LoVo (cell line): ENCODE data around the gene ATP8B4.

ENCODE experiments used
- DNase-seq: peaks from one replicate; pipeline ENCODE4 v3.0.0-alpha.2; 2016; ENCODE audit warnings: low spot score

The ATP8B4 gene

GRCh38 chr15:50064673-50065072, 54.4 kb downstream of the ATP8B4 start:
- DNase-seq = no peak

GRCh38 chr15:50063226-50063625, 55.8 kb downstream of the ATP8B4 start:
- no peak for DNase-seq

GRCh38 chr15:50061503-50061902, 57.5 kb downstream of the ATP8B4 start:
- no peak for DNase-seq

- DNase-seq = no peak
Observed at GRCh38 chr15:50059883-50060282, 59.1 kb downstream of the ATP8B4 start.

GRCh38 chr15:50059203-50059772, 59.7 kb downstream of the ATP8B4 start:
- no peak for DNase-seq

- DNase-seq = no peak
Observed at GRCh38 chr15:50057905-50058639, 61.0 kb downstream of the ATP8B4 start.

- no peak for DNase-seq
Observed at GRCh38 chr15:50057196-50057595, 61.8 kb downstream of the ATP8B4 start.

- no peak for DNase-seq
Observed at GRCh38 chr15:50055750-50056157, 63.3 kb downstream of the ATP8B4 start.

- DNase-seq = no peak
Observed at GRCh38 chr15:50055332-50055731, 63.7 kb downstream of the ATP8B4 start.

- DNase-seq = no peak
Observed at GRCh38 chr15:50053055-50053856, 65.8 kb downstream of the ATP8B4 start.

- peak; percentile 18 for DNase-seq
Observed at GRCh38 chr15:50051811-50052419, 67.1 kb downstream of the ATP8B4 start.

GRCh38 chr15:50050986-50051743, 67.9 kb downstream of the ATP8B4 start:
- DNase-seq = no peak

- DNase-seq = no peak
Observed at GRCh38 chr15:50049871-50050270, 69.2 kb downstream of the ATP8B4 start.

- DNase-seq = no peak
Observed at GRCh38 chr15:50046867-50047266, 72.2 kb downstream of the ATP8B4 start.

GRCh38 chr15:50046159-50046558, 72.9 kb downstream of the ATP8B4 start:
- no peak for DNase-seq

- DNase-seq = no peak
Observed at GRCh38 chr15:50044904-50045303, 74.1 kb downstream of the ATP8B4 start.

- DNase-seq = no peak
Observed at GRCh38 chr15:50044406-50044805, 74.6 kb downstream of the ATP8B4 start.

GRCh38 chr15:50042775-50043174, 76.3 kb downstream of the ATP8B4 start:
- no peak for DNase-seq

- no peak for DNase-seq
Observed at GRCh38 chr15:50030456-50030855, 88.6 kb downstream of the ATP8B4 start.

- peak; percentile 12 for DNase-seq
Observed at GRCh38 chr15:50028326-50028725, 90.7 kb downstream of the ATP8B4 start.

- DNase-seq = no peak
Observed at GRCh38 chr15:50024281-50024680, 94.8 kb downstream of the ATP8B4 start.

GRCh38 chr15:50018491-50018890, 100.5 kb downstream of the ATP8B4 start:
- DNase-seq = no peak
